ENCODE measurements around the gene FZR1. TPM values are rescaled to one million over a fixed set of nuclear protein-coding genes. Genes with fewer than 3 reads are reported as not detected.

The FZR1 gene
- total and polyA plus RNA-seq, 2 of the 13 experiments (the other 11 are each of a cell fraction or from before 2014, with no cell fraction given), result 29.0 to 30.8 TPM

DNA sequence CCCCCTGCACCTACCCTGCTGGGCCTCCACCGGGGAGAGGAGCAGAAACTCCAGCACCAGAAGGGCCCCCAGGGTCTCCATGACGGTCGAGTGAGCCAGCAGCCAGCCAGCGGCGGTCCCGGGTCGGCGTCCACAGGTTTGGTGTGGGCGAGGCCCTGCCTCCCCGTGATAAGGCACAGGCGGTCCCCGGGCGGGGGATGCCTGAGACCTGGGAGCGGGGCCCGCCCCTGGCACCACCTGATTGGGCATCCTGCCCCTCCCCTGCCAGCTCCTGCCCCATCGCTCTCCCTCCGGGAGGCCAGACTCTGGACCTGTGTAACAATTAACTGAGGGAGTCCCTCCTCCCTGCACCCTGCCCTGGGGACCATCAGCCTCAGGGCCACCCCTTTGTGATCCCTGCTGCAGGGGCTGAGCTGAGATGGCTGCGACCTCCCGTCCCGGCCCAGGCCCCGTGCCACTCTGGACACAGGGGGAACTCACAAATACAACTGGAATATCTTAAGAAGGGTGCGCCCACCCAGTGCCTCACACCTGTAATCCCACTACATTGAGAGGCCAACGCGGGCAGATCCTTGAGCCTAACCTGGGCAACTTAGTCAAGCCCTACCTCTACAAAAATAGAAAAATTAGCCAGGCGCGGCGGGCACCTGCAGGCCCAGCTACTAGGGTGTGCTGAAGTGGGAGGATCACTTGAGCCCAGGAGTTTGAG lies 25.6 kb upstream of the FZR1 start, which contains the start of gene SMIM24 (continued):
- TF ChIP-seq, protein P1, sequence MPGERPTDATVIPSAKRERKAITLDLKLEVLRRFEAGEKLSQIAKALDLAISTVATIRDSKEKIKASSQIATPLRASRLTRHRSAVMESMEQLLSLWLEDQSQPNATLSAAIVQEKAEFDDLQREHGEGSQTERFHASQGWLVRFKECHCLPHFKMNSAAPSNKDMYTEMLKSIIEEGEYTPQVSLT (CRISPR knock-in tag; IDR thresholded peaks at IDR 0.05; ENCODE audit: borderline replicate concordance, low read depth), result no peak
- TF ChIP-seq HNF1A (IDR thresholded peaks at IDR 0.05; ENCODE audit: low read depth) (no peak), HNF1A (CRISPR knock-in tag; IDR thresholded peaks at IDR 0.05; ENCODE audit: borderline replicate concordance) (peak; percentile 56; the same call in 1 of the 2 replicates), ZNF761 (CRISPR knock-in tag; conservative IDR thresholded peaks at IDR 0.05) (no peak), FOXC1 (CRISPR knock-in tag; IDR thresholded peaks at IDR 0.05; ENCODE audit: borderline replicate concordance) (peak; percentile 69; the same call in 1 of the 2 replicates), ZNF264 (CRISPR knock-in tag; IDR thresholded peaks at IDR 0.05) (no peak), ZNF746 (CRISPR knock-in tag; IDR thresholded peaks at IDR 0.05) (0 out of 2 replicates have a peak, but pooled peaks have one; percentile 21), GMEB2 (CRISPR knock-in tag; IDR thresholded peaks at IDR 0.05; ENCODE audit: low read depth) (no peak), ZNF800 (CRISPR knock-in tag; IDR thresholded peaks at IDR 0.05) (no peak), MYPOP (CRISPR knock-in tag; IDR thresholded peaks at IDR 0.05) (no peak), NPAS2 (CRISPR knock-in tag; IDR thresholded peaks at IDR 0.05; ENCODE audit: borderline replicate concordance) (no peak), GFI1 (CRISPR knock-in tag; IDR thresholded peaks at IDR 0.05; ENCODE audit: borderline replicate concordance) (no peak; the same call in 1 of the 2 replicates), THYN1 (CRISPR knock-in tag; IDR thresholded peaks at IDR 0.05; ENCODE audit: borderline replicate concordance, low read depth) (no peak), SMC3 (IDR thresholded peaks at IDR 0.05; ENCODE audit: low read length) (no peak), ZKSCAN5 (CRISPR knock-in tag; IDR thresholded peaks at IDR 0.05) (0 out of 2 replicates have a peak, but pooled peaks have one; percentile 54), JDP2 (CRISPR knock-in tag; IDR thresholded peaks at IDR 0.05; ENCODE audit: borderline replicate concordance) (no peak), HDAC1 (CRISPR knock-in tag; IDR thresholded peaks at IDR 0.05) (peak; percentile 53), NCOA2 (CRISPR knock-in tag; IDR thresholded peaks at IDR 0.05) (no peak)
- TF ChIP-seq, protein P2, sequence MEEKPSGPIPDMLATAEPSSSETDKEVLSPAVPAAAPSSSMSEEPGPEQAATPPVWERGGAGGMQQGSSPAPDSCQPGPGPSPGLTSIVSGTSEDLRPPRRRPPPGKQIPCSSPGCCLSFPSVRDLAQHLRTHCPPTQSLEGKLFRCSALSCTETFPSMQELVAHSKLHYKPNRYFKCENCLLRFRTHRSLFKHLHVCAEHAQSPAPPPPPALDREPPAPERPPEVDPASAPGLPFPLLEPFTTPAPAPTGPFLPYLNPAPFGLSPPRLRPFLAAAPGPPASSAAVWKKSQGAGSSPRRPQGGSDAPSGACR (CRISPR knock-in tag; IDR thresholded peaks at IDR 0.05), result peak; percentile 44; the same call in 1 of the 2 replicates

All from HepG2 (cell line).